Liver (tissue), 9 donors: ENCODE results near the gene PKN2. TPM values are rescaled to one million over a fixed set of nuclear protein-coding genes. Genes with fewer than 3 reads are reported as not detected.

ENCODE experiments used
- DNase-seq: peaks from one replicate; pipeline ENCODE4 v3.0.0-alpha.2; 2017; ENCODE audit warnings: low spot score
- H3K27ac ChIP-seq, 2 donors: one replicate each; pipeline ENCODE4 v1.7.0; 2013; ENCODE audit warnings: inconsistent platforms in 2 of 2, low read length in 2 of 2, control low read depth in 1 of 2, low read depth in 1 of 2, mild to moderate bottlenecking in 1 of 2
- H3K27me3 ChIP-seq, 4 donors: one replicate each; pipeline versions ENCODE4 v1.6.1 to v1.7.0; 2013; ENCODE audit warnings: low read length in 3 of 4, inconsistent platforms in 1 of 4, mild to moderate bottlenecking in 1 of 4, moderate library complexity in 1 of 4; ENCODE audit not compliant: control insufficient read depth in 4 of 4, insufficient read depth in 4 of 4
- H3K36me3 ChIP-seq, 4 donors: one replicate each; pipeline versions ENCODE4 v1.6.1 to v1.7.0; 2013; ENCODE audit warnings: low read length in 3 of 4, mild to moderate bottlenecking in 3 of 4, low read depth in 1 of 4, moderate library complexity in 1 of 4; ENCODE audit not compliant: control insufficient read depth in 4 of 4, insufficient read depth in 3 of 4
- H3K4me1 ChIP-seq, 4 donors: one replicate each; pipeline versions ENCODE4 v1.6.1 to v1.7.0; 2013; ENCODE audit warnings: low read length in 3 of 4, mild to moderate bottlenecking in 3 of 4, moderate library complexity in 1 of 4; ENCODE audit not compliant: control insufficient read depth in 4 of 4, insufficient read depth in 4 of 4
- H3K4me3 ChIP-seq, 3 donors: one replicate each; pipeline versions ENCODE4 v1.6.1 to v1.7.0; 2013; ENCODE audit warnings: low read length in 3 of 3, control low read depth in 1 of 3, low read depth in 1 of 3, mild to moderate bottlenecking in 1 of 3
- H3K9ac ChIP-seq, 2 donors: one replicate each; pipeline ENCODE4 v1.7.0; 2013; ENCODE audit warnings: low read length in 2 of 2, mild to moderate bottlenecking in 2 of 2, moderate library complexity in 2 of 2, control low read depth in 1 of 2, low read depth in 1 of 2
- H3K9me3 ChIP-seq, 4 donors: one replicate each; pipeline versions ENCODE4 v1.6.1 to v1.7.0; 2013; ENCODE audit warnings: low read length in 3 of 4; ENCODE audit not compliant: control insufficient read depth in 4 of 4
- EGR1 ChIP-seq, 2 donors: IDR thresholded peaks; 2 replicates each; pipeline ENCODE4 v1.6.1; 2016 to 2018; ENCODE audit warnings: antibody characterized with exemption in 2 of 2, low read depth in 2 of 2
- FOXA1 ChIP-seq: IDR thresholded peaks from 2 replicates; pipeline ENCODE4 v1.6.1; 2016; ENCODE audit warnings: antibody characterized with exemption
- FOXA2 ChIP-seq: IDR thresholded peaks from 2 replicates; pipeline ENCODE4 v1.6.1; 2016; ENCODE audit warnings: antibody characterized with exemption
- GABPA ChIP-seq, 2 donors: IDR thresholded peaks in 1 of 2; conservative IDR thresholded peaks in 1 of 2; 2 replicates each; pipeline ENCODE4 v1.6.1; 2016; ENCODE audit warnings: antibody characterized with exemption in 2 of 2, mild to moderate bottlenecking in 1 of 2, moderate library complexity in 1 of 2
- HNF4A ChIP-seq, 2 donors: conservative IDR thresholded peaks; 2 replicates each; pipeline ENCODE4 v1.6.1; 2016; ENCODE audit warnings: antibody characterized with exemption in 2 of 2, mild to moderate bottlenecking in 2 of 2
- HNF4G ChIP-seq: IDR thresholded peaks from 2 replicates; pipeline ENCODE4 v1.6.1; 2016; ENCODE audit warnings: antibody characterized with exemption
- JUND ChIP-seq, 2 donors: IDR thresholded peaks; 2 replicates each; pipeline ENCODE4 v1.6.1; 2016; ENCODE audit warnings: antibody characterized with exemption in 2 of 2
- NR2F2 ChIP-seq: IDR thresholded peaks from 2 replicates; pipeline ENCODE4 v1.6.1; 2016; ENCODE audit warnings: antibody characterized with exemption
- RAD21 ChIP-seq, 2 donors: IDR thresholded peaks; 2 replicates each; pipeline ENCODE4 v1.6.1; 2016; ENCODE audit warnings: antibody characterized with exemption in 2 of 2, mild to moderate bottlenecking in 2 of 2
- RXRA ChIP-seq, 2 donors: IDR thresholded peaks; 2 replicates each; pipeline ENCODE4 v1.6.1; 2017 to 2018; ENCODE audit warnings: antibody characterized with exemption in 2 of 2, mild to moderate bottlenecking in 1 of 2
- SP1 ChIP-seq: IDR thresholded peaks from 2 replicates; pipeline ENCODE4 v1.6.1; 2018; ENCODE audit warnings: antibody characterized with exemption, mild to moderate bottlenecking
- TAF1 ChIP-seq: conservative IDR thresholded peaks from 2 replicates; pipeline ENCODE4 v1.6.1; 2016; ENCODE audit warnings: antibody characterized with exemption, mild to moderate bottlenecking
- YY1 ChIP-seq: IDR thresholded peaks from 2 replicates; pipeline ENCODE4 v1.6.1; 2016; ENCODE audit warnings: antibody characterized with exemption, mild to moderate bottlenecking
- WGBS: extraction: QIAGEN DNeasy Blood & Tissue Kit; methylation state at CpG from one replicate; pipeline ENCODE4 v1.1.7; 2013; 5-methylcytosine and 5-hydroxymethylcytosine counted together
- polyA plus RNA-seq, 2 donors: library from polyadenylated mRNA; stranded (reverse) in 1 of 2; unstranded in 1 of 2; fragments of 200-250 nt in 1 of 2; fragments of >200 nt in 1 of 2; fragmentation: Nextera tagmentation in 1 of 2; extraction: Ambion mirVana in 1 of 2; gene quantifications; one replicate each; pipeline versions ENCODE4 v1.2.1 to v1.2.3, GENCODE V29; 2013 to 2015
- total RNA-seq, 2 donors: library from RNA; depleted of rRNA; stranded (reverse); fragments of >200 nt; gene quantifications; one replicate each; pipeline ENCODE4 v1.2.3, GENCODE V29; 2014
- TF ChIP-seq, protein P1 (sequence below): IDR thresholded peaks from 2 replicates; pipeline ENCODE4 v1.6.1; 2016; ENCODE audit warnings: antibody characterized with exemption, mild to moderate bottlenecking
- TF ChIP-seq, protein P2 (sequence below): IDR thresholded peaks from 2 replicates; pipeline ENCODE4 v1.6.1; 2016; ENCODE audit warnings: antibody characterized with exemption
- TF ChIP-seq, protein P3 (sequence below): fragments of 150-350 bp; IDR thresholded peaks from 2 replicates; pipeline ENCODE4 v1.5.1; 2017; ENCODE audit warnings: improper control_type of control experiment, low read depth, low read length; ENCODE audit not compliant: missing input control
- TF ChIP-seq, protein P4 (sequence below): IDR thresholded peaks from 2 replicates; pipeline ENCODE4 v1.6.1; 2016; ENCODE audit warnings: antibody characterized with exemption
- TF ChIP-seq, protein P5 (sequence below): IDR thresholded peaks from 2 replicates; pipeline ENCODE4 v1.6.1; 2016; ENCODE audit warnings: antibody characterized with exemption
- donor health status: healthy.
- donor health status: healthy.
- donor health status: healthy.
- donor health status: healthy.
- donor health status: healthy.

PKN2 gene
- total and polyA plus RNA-seq, 4 donors = 4.4 to 20.7 (median 13.3) TPM

DNA sequence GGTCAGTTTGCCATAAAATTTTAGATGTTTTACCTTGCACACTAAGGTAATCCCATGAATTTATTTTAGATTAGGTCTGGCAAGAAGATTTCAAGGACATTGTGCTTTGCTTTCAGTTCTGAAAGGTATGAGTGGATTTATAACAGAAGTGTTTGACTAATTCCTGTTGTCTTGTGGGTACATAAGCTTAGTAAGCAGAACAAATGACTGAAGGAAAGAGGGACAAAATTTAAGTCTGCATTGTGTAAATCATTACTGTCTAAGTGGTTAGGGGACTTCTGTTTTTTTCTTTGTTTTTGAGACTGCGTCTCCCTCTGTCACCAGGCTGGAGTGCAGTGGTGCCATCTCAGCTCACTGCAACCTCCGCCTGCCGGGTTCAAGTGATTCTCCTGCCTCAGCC, 60.1 kb downstream of the PKN2 start:
- peaks cover 0 to 2% (median 0%) of the 10 kb centered on the region in 4 donors for H3K4me1 ChIP-seq
- no peaks in the 10 kb centered on the region for H3K27me3 ChIP-seq
- DNase-seq = no peak
- 95% methylated on average over 3 of the region's 3 CpGs for WGBS
- no peak for TF ChIP-seq RAD21 (IDR thresholded peaks at IDR 0.05)
- TF ChIP-seq, protein P1, sequence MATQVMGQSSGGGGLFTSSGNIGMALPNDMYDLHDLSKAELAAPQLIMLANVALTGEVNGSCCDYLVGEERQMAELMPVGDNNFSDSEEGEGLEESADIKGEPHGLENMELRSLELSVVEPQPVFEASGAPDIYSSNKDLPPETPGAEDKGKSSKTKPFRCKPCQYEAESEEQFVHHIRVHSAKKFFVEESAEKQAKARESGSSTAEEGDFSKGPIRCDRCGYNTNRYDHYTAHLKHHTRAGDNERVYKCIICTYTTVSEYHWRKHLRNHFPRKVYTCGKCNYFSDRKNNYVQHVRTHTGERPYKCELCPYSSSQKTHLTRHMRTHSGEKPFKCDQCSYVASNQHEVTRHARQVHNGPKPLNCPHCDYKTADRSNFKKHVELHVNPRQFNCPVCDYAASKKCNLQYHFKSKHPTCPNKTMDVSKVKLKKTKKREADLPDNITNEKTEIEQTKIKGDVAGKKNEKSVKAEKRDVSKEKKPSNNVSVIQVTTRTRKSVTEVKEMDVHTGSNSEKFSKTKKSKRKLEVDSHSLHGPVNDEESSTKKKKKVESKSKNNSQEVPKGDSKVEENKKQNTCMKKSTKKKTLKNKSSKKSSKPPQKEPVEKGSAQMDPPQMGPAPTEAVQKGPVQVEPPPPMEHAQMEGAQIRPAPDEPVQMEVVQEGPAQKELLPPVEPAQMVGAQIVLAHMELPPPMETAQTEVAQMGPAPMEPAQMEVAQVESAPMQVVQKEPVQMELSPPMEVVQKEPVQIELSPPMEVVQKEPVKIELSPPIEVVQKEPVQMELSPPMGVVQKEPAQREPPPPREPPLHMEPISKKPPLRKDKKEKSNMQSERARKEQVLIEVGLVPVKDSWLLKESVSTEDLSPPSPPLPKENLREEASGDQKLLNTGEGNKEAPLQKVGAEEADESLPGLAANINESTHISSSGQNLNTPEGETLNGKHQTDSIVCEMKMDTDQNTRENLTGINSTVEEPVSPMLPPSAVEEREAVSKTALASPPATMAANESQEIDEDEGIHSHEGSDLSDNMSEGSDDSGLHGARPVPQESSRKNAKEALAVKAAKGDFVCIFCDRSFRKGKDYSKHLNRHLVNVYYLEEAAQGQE = no peak
- TF ChIP-seq, protein P2, sequence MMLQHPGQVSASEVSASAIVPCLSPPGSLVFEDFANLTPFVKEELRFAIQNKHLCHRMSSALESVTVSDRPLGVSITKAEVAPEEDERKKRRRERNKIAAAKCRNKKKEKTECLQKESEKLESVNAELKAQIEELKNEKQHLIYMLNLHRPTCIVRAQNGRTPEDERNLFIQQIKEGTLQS = no peak
- TF ChIP-seq YY1 = no peak
- TF ChIP-seq JUND (IDR thresholded peaks at IDR 0.05) = no peak
- no peak for TF ChIP-seq FOXA2
- TF ChIP-seq, protein P3, sequence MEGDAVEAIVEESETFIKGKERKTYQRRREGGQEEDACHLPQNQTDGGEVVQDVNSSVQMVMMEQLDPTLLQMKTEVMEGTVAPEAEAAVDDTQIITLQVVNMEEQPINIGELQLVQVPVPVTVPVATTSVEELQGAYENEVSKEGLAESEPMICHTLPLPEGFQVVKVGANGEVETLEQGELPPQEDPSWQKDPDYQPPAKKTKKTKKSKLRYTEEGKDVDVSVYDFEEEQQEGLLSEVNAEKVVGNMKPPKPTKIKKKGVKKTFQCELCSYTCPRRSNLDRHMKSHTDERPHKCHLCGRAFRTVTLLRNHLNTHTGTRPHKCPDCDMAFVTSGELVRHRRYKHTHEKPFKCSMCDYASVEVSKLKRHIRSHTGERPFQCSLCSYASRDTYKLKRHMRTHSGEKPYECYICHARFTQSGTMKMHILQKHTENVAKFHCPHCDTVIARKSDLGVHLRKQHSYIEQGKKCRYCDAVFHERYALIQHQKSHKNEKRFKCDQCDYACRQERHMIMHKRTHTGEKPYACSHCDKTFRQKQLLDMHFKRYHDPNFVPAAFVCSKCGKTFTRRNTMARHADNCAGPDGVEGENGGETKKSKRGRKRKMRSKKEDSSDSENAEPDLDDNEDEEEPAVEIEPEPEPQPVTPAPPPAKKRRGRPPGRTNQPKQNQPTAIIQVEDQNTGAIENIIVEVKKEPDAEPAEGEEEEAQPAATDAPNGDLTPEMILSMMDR = no peak
- TF ChIP-seq, protein P4, sequence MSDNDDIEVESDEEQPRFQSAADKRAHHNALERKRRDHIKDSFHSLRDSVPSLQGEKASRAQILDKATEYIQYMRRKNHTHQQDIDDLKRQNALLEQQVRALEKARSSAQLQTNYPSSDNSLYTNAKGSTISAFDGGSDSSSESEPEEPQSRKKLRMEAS = no peak
- TF ChIP-seq TAF1 = no peak
- TF ChIP-seq SP1 = no peak
- TF ChIP-seq FOXA1 = no peak
- TF ChIP-seq HNF4A (conservative IDR thresholded peaks at IDR 0.05) = no peak
- TF ChIP-seq RXRA (IDR thresholded peaks at IDR 0.05) = no peak
- TF ChIP-seq, protein P5, sequence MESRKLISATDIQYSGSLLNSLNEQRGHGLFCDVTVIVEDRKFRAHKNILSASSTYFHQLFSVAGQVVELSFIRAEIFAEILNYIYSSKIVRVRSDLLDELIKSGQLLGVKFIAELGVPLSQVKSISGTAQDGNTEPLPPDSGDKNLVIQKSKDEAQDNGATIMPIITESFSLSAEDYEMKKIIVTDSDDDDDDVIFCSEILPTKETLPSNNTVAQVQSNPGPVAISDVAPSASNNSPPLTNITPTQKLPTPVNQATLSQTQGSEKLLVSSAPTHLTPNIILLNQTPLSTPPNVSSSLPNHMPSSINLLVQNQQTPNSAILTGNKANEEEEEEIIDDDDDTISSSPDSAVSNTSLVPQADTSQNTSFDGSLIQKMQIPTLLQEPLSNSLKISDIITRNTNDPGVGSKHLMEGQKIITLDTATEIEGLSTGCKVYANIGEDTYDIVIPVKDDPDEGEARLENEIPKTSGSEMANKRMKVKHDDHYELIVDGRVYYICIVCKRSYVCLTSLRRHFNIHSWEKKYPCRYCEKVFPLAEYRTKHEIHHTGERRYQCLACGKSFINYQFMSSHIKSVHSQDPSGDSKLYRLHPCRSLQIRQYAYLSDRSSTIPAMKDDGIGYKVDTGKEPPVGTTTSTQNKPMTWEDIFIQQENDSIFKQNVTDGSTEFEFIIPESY = no peak
- no peak for TF ChIP-seq HNF4G
- TF ChIP-seq NR2F2 = no peak
- no peaks in the 10 kb centered on the region for H3K9me3 ChIP-seq
- H3K36me3 ChIP-seq = peaks cover 0 to 4% (median 0%) of the 10 kb centered on the region in 4 donors
- no peak overlapping the region for H3K9ac ChIP-seq
- H3K27ac ChIP-seq = no peak overlapping the region
- H3K4me3 ChIP-seq = no peak overlapping the region

DNA sequence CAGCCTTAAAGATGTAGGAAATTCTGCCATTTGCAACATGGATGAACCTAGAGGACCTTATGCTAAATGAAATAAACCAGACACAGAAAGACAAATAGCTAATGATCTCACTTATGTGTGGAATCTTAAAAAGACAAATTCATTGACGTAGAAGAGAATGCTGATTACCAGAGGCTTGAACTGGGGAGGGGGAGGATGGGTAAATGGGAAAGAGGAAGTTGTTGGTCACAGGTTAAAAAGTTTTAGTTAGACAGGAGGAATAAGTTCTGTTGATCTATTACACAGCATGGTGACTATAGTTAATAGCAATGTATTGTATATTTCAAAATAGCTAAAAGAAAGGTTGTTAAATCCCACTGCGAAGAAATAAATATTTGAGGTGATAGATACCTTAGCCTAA, 62.8 kb downstream of the PKN2 start:
- Histone ChIP-seq H3K27ac (no peak overlapping the region), H3K27me3 (no peaks in the 10 kb centered on the region), H3K9me3 (no peaks in the 10 kb centered on the region), H3K36me3 (peaks cover 0 to 4% (median 0%) of the 10 kb centered on the region in 4 donors), H3K4me3 (no peak overlapping the region), H3K9ac (no peak overlapping the region), H3K4me1 (peaks cover 0 to 2% (median 0%) of the 10 kb centered on the region in 4 donors)
- DNase-seq = no peak
- 97% methylated on average over 2 of the region's 2 CpGs for WGBS
- TF ChIP-seq RAD21 (IDR thresholded peaks at IDR 0.05) = no peak
- no peak for TF ChIP-seq NR2F2
- TF ChIP-seq, protein P1 = no peak
- TF ChIP-seq, protein P2 = no peak
- no peak for TF ChIP-seq HNF4G
- no peak for TF ChIP-seq GABPA (IDR thresholded peaks at IDR 0.05 in 1 of 2, conservative IDR thresholded peaks at IDR 0.05 in 1 of 2)
- TF ChIP-seq, protein P3 = no peak
- TF ChIP-seq EGR1 (IDR thresholded peaks at IDR 0.05; ENCODE audit: low read depth in 2 of 2) = no peak
- no peak for TF ChIP-seq FOXA1
- no peak for TF ChIP-seq TAF1
